B cell (primary cell): Measurements from ENCODE around the gene CELF2.

Experiments
- EZH2 ChIP-seq: IDR thresholded peaks from 2 replicates; pipeline ENCODE4 v1.6.1; 2012; ENCODE audit warnings: borderline replicate concordance, low read depth, mild to moderate bottlenecking, moderate library complexity, low read length; ENCODE audit not compliant: insufficient read depth, poor library complexity, severe bottlenecking
- TF ChIP-seq, protein P1 (sequence below): fragments of 200-600 bp; IDR thresholded peaks from one replicate; pipeline ENCODE4 v1.8.0; 2022; ENCODE audit warnings: antibody characterized with exemption, mild to moderate bottlenecking

DNA sequence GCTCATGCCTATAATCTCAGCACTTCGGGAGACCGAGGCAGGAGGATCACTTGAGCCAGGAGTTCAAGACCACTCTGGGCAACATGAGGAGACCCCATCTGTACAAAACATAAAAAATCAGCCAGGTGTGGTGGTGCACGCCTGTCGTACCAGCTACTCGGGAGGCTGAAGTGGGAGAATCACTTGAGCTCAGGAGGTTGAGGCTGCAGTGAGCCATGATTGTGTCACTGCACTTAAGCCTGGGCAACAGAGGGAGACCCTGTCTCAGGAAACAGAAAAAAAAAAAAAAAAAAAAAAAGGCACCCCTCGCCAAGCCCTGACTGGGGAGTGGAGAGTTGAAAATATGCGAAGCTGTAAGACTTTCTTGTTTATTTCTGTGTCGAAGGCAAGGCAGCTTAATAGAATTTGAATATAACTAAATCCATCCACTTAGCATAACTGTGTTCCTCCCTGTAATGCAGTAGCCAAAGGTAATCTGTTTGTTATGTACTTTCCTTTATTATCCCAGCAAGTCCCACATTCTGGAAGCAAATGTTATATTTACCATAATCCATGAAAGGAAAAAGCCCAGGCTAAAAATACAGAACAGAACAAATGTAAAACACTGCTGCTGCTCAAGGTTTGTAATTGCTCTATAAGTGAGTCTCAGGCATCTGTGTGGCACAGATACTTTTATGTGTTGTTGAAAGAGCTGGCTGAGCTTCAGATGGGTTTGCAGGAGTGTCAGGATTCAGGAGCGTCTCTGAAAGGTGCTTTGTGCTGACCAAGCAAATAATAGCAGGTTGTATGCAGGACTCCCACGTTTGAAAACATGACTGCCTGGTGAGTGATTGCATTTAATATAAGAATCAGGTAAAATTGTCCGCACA lies 127.2 kb downstream of the CELF2 start:
- TF ChIP-seq, protein P1, sequence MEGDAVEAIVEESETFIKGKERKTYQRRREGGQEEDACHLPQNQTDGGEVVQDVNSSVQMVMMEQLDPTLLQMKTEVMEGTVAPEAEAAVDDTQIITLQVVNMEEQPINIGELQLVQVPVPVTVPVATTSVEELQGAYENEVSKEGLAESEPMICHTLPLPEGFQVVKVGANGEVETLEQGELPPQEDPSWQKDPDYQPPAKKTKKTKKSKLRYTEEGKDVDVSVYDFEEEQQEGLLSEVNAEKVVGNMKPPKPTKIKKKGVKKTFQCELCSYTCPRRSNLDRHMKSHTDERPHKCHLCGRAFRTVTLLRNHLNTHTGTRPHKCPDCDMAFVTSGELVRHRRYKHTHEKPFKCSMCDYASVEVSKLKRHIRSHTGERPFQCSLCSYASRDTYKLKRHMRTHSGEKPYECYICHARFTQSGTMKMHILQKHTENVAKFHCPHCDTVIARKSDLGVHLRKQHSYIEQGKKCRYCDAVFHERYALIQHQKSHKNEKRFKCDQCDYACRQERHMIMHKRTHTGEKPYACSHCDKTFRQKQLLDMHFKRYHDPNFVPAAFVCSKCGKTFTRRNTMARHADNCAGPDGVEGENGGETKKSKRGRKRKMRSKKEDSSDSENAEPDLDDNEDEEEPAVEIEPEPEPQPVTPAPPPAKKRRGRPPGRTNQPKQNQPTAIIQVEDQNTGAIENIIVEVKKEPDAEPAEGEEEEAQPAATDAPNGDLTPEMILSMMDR = no peak
- no peak for TF ChIP-seq EZH2
